Smooth muscle cell (in vitro differentiated cells): ENCODE data around the gene DDAH2. TPM values are rescaled to one million over a fixed set of nuclear protein-coding genes. Genes with fewer than 3 reads are reported as not detected.
A peak's percentile ranks its signal among the peaks of the same experiment; 100 is the strongest.

ENCODE experiments used
- DNase-seq: peaks from one replicate; lab custom pipeline; 2025; ENCODE audit not compliant: unreplicated experiment; lab: John Stamatoyannopoulos, UW
- H2AFZ ChIP-seq: fragments of 200-600 bp; sonication (generic); 2 replicates; pipeline ENCODE4 v1.6.0; 2016; ENCODE audit warnings: antibody characterized with exemption, low read depth, mild to moderate bottlenecking
- H3F3A ChIP-seq: fragments of 200-600 bp; sonication (generic); 2 replicates; pipeline ENCODE4 v1.6.0; 2017; ENCODE audit warnings: antibody characterized with exemption, low read depth
- H3K27ac ChIP-seq: fragments of 200-600 bp; sonication (generic); 2 replicates; pipeline ENCODE4 v1.5.1; 2016; ENCODE audit warnings: low read depth, mild to moderate bottlenecking
- H3K27me3 ChIP-seq: fragments of 200-600 bp; sonication (generic); 2 replicates; pipeline ENCODE4 v1.6.1; 2016; ENCODE audit warnings: low read depth, mild to moderate bottlenecking
- H3K36me3 ChIP-seq: fragments of 200-600 bp; sonication (generic); 2 replicates; pipeline ENCODE4 v1.5.1; 2016; ENCODE audit warnings: low read depth
- H3K4me1 ChIP-seq: fragments of 200-600 bp; sonication (generic); 2 replicates; pipeline ENCODE4 v1.5.1; 2016; ENCODE audit warnings: low read depth
- H3K4me2 ChIP-seq: fragments of 200-600 bp; sonication (generic); 2 replicates; pipeline ENCODE4 v1.6.0; 2016; ENCODE audit warnings: mild to moderate bottlenecking
- H3K4me3 ChIP-seq: fragments of 200-600 bp; sonication (generic); 2 replicates; pipeline ENCODE4 v1.5.1; 2016; ENCODE audit warnings: mild to moderate bottlenecking
- H3K79me2 ChIP-seq: fragments of 200-600 bp; sonication (generic); 2 replicates; pipeline ENCODE4 v1.6.0; 2016; ENCODE audit warnings: low read depth, mild to moderate bottlenecking
- H3K9ac ChIP-seq: fragments of 200-600 bp; sonication (generic); 2 replicates; pipeline ENCODE4 v1.6.0; 2016; ENCODE audit warnings: low read depth
- H3K9me3 ChIP-seq: fragments of 200-600 bp; sonication (generic); replicated peaks from 2 replicates; pipeline ENCODE4 v1.5.1; 2016; ENCODE audit warnings: low read depth
- H4K20me1 ChIP-seq: fragments of 200-600 bp; sonication (generic); 2 replicates; pipeline ENCODE4 v1.6.0; 2016; ENCODE audit warnings: low read depth
- CTCF ChIP-seq: fragments of 200-600 bp; sonication (generic); IDR thresholded peaks from 2 replicates; pipeline ENCODE4 v1.5.1; 2017; ENCODE audit warnings: borderline replicate concordance, mild to moderate bottlenecking, antibody characterized with exemption; ENCODE audit not compliant: insufficient read depth, poor library complexity, severe bottlenecking
- WGBS: methylation state at CpG from one replicate; pipeline ENCODE4 v1.1.7; 2016; ENCODE audit warnings: low lambda C conversion rate; 5-methylcytosine and 5-hydroxymethylcytosine counted together
- polyA plus RNA-seq: library from polyadenylated mRNA; unstranded; fragments of >200 nt; fragmentation: Nextera tagmentation; extraction: Ambion mirVana; gene quantifications from 2 replicates; pipeline ENCODE4 v1.2.1, GENCODE V29; 2016
- total RNA-seq: library from RNA; depleted of rRNA; stranded (reverse); fragments of >200 nt; gene quantifications from 2 replicates; pipeline ENCODE4 v1.2.3, GENCODE V29; 2014

Gene DDAH2
- total and polyA plus RNA-seq, 2 experiments from 2014 or later, result 104 to 134 TPM

- Histone ChIP-seq H3K27me3 (no peaks in the 10 kb centered on the region), H3K4me3 (no peak overlapping the region), H3F3A (no peaks in the 10 kb centered on the region), H3K4me2 (peak overlapping the region; percentile 4), H3K79me2 (no peaks in the 10 kb centered on the region), H3K4me1 (no peaks in the 10 kb centered on the region), H3K9ac (no peak overlapping the region), H2AFZ (no peak overlapping the region), H3K9me3 (no peaks in the 10 kb centered on the region), H3K27ac (peak overlapping the region; percentile 48), H3K36me3 (no peaks in the 10 kb centered on the region), H4K20me1 (no peaks in the 10 kb centered on the region)
- TF ChIP-seq CTCF, result no peak
- DNase-seq, result no peak
- 71% methylated on average over 8 of the region's 8 CpGs for WGBS
These were observed 23.7 kb upstream of the DDAH2 start for GRCh38 chr6:31752739-31753319.

GRCh38 chr6:31750411-31751022, 21.4 kb upstream of the DDAH2 start:
- Histone ChIP-seq H3K4me1 (no peaks in the 10 kb centered on the region), H3K79me2 (no peaks in the 10 kb centered on the region), H3K9ac (no peak overlapping the region), H3F3A (no peaks in the 10 kb centered on the region), H3K4me3 (no peak overlapping the region), H3K9me3 (no peaks in the 10 kb centered on the region), H4K20me1 (no peaks in the 10 kb centered on the region), H2AFZ (no peak overlapping the region), H3K4me2 (peak overlapping the region; percentile 43), H3K27me3 (no peaks in the 10 kb centered on the region), H3K36me3 (no peaks in the 10 kb centered on the region), H3K27ac (no peak overlapping the region)
- DNase-seq, result no peak
- no peak for TF ChIP-seq CTCF
- WGBS, result 56% methylated on average over 7 of the region's 7 CpGs

GRCh38 chr6:31749301-31750036, 20.4 kb upstream of the DDAH2 start:
- Histone ChIP-seq H3K9ac (no peak overlapping the region), H3K36me3 (no peaks in the 10 kb centered on the region), H3K4me3 (no peak overlapping the region), H3K27me3 (no peaks in the 10 kb centered on the region), H3K27ac (no peak overlapping the region), H4K20me1 (no peaks in the 10 kb centered on the region), H3F3A (no peaks in the 10 kb centered on the region), H3K4me1 (peaks cover 2% of the 10 kb centered on the region), H2AFZ (no peak overlapping the region), H3K4me2 (no peak overlapping the region), H3K9me3 (no peaks in the 10 kb centered on the region), H3K79me2 (no peaks in the 10 kb centered on the region)
- no peak for TF ChIP-seq CTCF
- 92% methylated on average over 8 of the region's 8 CpGs for WGBS
- DNase-seq, result no peak
